ENCODE data around the gene STKLD1. TPM values are rescaled to one million over a fixed set of nuclear protein-coding genes. Genes with fewer than 3 reads are reported as not detected.
"Not testable (repeated sequence)": the region's sequence is repeated elsewhere in the genome, so short reads cannot be mapped to it uniquely, and the experiment has no call there.

The STKLD1 gene
- total RNA-seq (2014; rRNA removed; shearing (Covaris generic); ENCODE audit: low replicate concordance): 0.17 TPM in 1 of 2 replicates, not detected in the other

DNA sequence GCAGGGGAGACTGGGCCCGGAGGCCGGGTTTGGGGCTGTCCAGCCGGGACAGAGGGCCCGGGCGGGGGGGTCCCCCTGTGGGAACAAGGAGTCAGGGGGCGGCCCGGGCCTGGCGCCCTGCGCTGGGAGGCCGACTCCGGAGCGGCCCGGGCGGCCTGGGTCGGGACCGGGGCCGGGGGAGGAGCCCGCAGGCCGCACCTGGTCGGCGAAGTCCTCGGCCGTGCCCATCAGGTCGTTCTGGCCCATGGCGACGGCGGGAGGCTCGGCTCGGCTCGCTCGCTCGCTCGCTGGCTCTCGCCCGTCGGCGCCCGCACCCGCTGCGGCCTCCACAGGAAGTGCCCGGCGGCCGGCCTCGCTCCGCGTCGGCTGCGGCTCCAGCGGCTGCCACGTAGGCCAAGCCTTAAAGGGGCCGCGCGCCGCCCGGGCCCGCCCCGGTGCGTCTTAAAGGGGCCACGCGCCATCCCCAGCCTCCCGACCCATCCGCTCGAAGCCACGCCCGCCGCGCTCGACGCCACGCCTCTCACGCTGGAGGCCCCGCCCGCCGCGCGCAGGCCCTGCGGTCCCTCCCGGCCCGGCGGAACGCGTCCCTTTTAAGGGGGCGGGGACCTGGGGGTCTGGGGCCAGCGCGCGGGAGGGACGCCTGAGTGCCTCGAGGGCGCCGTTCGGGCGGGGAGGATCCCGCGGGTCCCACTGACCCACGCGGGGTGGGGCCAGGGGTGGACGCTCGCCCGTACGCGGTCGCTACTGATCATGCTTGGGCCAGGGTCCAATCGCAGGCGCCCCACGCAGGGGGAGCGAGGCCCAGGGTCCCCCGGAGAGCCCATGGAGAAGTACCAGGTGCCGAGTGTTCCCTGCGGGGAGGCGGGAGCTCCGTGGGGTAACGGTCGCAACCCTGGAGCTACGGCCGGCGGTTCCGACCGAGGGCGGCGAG lies at the start of gene STKLD1, which contains the start of gene SURF4:
TSS of gene STKLD1 (plus strand) at position 643 of the 931 bp plus-strand sequence. CDS start at position 751, 108 bp downstream.
TSS of gene SURF4 (minus strand) at position 337 of the 931 bp plus-strand sequence. CDS start at position 246, 91 bp downstream.
- peak; percentile 93 for DNase-seq (ENCODE audit: low read depth)
- in situ Hi-C loops (cut with HindIII; ENCODE audit: low pct_unique_long_range_greater_than_20kb, low sequenced_read_pairs): loop anchor here (5.0 kb wide), 1 partner anchor 91 kb away; no protein-coding TSS in a partner anchor

GRCh38 chr9:133327021-133327420 lies 49.1 kb upstream of the STKLD1 start:
- in situ Hi-C loops (cut with HindIII; ENCODE audit: low pct_unique_long_range_greater_than_20kb, low sequenced_read_pairs); DNase-seq (ENCODE audit: low read depth): not testable (repeated sequence)

GRCh38 chr9:133327834-133328484 lies 48.2 kb upstream of the STKLD1 start:
- in situ Hi-C loops (cut with HindIII; ENCODE audit: low pct_unique_long_range_greater_than_20kb, low sequenced_read_pairs): no loop called here
- no peak for DNase-seq (ENCODE audit: low read depth)

DNA sequence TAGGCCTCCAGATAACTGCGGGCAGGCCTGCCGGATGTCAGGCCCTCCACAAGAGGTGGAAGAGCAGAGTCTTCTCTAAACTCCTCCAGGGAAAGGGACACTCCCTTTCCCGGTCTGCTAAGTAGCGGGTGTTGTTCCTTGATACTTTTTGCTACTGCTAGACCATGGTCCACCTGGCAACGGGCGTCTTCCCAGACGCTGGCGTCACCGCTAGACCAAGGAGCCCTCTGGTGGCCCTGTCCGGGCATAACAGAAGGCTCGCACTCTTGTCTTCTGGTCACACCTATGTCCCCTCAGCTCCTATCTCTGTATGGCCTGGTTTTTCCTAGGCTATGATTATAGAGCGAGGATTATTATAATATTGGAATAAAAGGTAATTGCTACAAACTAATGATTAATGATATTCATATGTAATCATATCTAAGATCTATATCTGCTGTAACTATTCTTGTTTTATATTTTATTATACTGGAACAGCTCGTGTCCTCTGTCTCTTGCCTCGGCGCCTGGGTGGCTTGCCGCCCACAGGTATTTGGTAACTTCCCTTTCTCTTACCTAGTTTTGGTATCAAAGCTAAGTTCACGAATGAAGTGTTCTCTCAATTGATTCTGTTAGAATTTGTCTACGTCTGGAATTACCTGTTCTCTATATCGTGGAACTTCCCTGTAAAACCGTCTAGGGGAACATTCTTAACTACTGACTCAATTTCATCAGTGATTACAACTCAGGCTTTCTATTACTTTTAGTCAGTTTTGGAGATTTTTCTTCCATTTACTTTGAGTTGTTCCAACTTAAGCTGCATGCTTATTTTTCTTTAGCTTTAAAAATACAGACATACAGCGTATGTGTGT lies 46.6 kb upstream of the STKLD1 start:
- DNase-seq (ENCODE audit: low read depth): peak; percentile 56
- in situ Hi-C loops (cut with HindIII; ENCODE audit: low pct_unique_long_range_greater_than_20kb, low sequenced_read_pairs): not testable (repeated sequence)

DNA sequence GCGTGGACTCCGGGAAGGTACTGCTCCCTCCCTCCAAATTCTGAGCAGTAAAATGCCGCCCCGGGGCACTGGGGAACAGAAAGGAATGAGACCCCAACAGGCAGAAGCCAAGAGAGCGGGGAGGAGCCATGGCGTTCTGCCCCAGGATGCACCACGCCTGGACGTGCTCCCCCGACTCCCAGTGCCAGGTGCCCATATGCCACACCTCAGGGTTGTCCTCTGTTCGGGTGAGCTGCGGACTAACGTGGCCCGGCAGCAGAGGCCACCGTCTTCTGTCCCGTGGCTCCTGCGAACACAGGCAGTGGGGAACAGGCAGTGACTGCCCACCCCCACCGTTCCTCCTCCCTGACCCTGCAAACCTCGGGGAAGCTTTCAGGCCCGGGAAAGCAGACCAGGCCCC lies 44.9 kb upstream of the STKLD1 start:
- in situ Hi-C loops (cut with HindIII; ENCODE audit: low pct_unique_long_range_greater_than_20kb, low sequenced_read_pairs): no loop called here

DNA sequence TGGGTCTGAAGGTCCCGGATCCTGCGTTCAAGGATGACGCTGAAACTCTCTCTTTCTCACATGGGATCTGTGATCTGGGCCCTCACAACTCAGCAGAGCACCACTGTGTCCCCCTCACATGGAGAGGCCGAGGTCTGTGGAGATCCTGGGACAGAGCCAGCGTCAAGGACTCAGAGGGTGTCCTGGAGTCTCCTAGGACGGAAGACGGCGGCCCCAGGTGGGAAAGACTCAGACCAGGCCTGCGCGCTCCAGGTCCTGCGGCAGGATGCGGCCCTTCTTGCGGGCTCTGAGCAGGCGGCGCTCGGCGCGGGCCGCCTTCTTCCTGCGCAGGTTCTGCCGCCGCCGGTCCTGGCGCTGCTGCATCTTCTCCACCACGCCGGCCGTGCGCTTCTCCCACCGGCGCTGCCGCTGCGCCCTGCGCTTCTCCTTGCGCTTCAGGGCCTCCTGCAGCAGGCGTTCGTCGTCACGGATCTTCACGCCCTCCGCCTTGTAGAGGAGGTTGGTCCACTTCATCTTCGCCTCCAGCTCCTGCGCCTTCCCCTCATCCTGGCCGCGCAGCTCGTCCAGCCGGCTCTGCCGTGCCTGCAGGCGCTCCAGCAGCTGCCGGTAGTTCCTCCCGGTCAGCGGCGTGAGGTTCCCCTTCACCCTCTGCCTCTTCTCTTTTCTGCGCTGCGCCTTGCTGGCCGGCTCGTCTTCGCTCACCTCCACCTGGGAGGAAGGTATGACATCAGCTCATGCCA lies 44.4 kb upstream of the STKLD1 start:
- in situ Hi-C loops (cut with HindIII; ENCODE audit: low pct_unique_long_range_greater_than_20kb, low sequenced_read_pairs): no loop called here
- no peak for DNase-seq (ENCODE audit: low read depth)

More for the DNA sequence above, 44.9 kb upstream of the STKLD1 start:
- DNase-seq (ENCODE audit: low read depth): no peak

- in situ Hi-C loops (cut with HindIII; ENCODE audit: low pct_unique_long_range_greater_than_20kb, low sequenced_read_pairs): no loop called here
- no peak for DNase-seq (ENCODE audit: low read depth)
Measured at GRCh38 chr9:133332381-133332730, 43.8 kb upstream of the STKLD1 start.

DNA sequence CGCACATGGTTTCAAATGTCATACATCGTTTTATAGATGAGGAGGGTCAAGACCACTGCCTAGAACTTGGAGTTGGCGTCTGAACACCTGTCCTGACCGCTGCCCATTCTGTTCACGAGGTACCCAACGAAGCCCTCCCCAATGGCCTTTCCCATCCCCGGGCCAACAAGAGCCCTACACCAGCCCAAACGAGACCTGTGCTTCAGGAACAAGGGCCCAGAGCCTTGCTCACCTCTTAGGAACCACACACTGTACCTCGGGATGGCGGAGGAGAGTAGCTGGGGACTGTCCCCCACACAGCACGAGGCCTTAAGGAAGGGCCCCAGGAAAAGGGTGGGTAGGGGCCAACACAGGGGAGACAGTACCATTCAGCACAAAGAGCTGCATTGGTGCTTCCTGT lies 43.2 kb upstream of the STKLD1 start:
- in situ Hi-C loops (cut with HindIII; ENCODE audit: low pct_unique_long_range_greater_than_20kb, low sequenced_read_pairs): no loop called here
- no peak for DNase-seq (ENCODE audit: low read depth)

DNA sequence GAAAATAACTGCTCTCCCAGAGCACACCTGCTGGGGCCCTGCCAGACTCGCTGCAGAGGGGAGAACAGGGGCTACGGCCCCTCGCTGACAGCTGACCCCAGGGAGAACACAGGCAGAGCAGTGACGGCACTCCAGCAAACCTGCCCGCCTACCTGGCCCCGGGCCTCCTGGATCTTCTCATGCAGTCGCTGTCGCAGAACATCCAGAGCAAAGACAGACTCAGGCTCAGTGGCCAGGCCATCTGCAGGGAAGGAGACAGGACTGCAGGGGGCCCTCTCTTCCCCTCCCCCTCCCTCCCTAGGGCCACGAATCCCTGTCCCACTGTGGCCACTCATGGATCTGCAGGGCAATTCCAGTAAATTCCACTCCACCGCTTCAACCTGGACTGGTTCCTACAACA lies 42.6 kb upstream of the STKLD1 start:
- in situ Hi-C loops (cut with HindIII; ENCODE audit: low pct_unique_long_range_greater_than_20kb, low sequenced_read_pairs): no loop called here

DNA sequence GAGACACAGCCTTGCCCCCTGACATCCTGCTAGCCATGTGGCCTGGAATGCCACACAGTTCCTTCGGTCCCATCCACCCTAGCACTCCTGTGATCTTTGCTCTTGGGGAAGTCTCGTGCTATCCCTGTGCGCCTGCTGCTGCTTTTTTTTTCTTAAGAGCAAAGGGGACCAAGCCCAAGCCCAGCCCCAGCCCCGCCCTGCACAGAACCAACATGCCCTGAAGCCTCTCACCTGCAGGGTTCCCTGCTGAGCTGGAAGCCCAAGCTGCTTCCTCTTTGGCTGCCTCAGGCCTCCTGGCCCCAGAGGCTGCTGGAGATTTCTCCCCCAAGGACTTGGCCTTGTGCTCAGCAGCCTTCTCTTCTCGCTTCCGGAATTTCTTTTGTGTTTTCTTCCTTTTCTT lies 42.0 kb upstream of the STKLD1 start:
- DNase-seq (ENCODE audit: low read depth): no peak
- in situ Hi-C loops (cut with HindIII; ENCODE audit: low pct_unique_long_range_greater_than_20kb, low sequenced_read_pairs): no loop called here

More for the DNA sequence above, 42.6 kb upstream of the STKLD1 start:
- no peak for DNase-seq (ENCODE audit: low read depth)

- DNase-seq (ENCODE audit: low read depth); in situ Hi-C loops (cut with HindIII; ENCODE audit: low pct_unique_long_range_greater_than_20kb, low sequenced_read_pairs): not testable (repeated sequence)
Measured at GRCh38 chr9:133334888-133335287, 41.3 kb upstream of the STKLD1 start.

DNA sequence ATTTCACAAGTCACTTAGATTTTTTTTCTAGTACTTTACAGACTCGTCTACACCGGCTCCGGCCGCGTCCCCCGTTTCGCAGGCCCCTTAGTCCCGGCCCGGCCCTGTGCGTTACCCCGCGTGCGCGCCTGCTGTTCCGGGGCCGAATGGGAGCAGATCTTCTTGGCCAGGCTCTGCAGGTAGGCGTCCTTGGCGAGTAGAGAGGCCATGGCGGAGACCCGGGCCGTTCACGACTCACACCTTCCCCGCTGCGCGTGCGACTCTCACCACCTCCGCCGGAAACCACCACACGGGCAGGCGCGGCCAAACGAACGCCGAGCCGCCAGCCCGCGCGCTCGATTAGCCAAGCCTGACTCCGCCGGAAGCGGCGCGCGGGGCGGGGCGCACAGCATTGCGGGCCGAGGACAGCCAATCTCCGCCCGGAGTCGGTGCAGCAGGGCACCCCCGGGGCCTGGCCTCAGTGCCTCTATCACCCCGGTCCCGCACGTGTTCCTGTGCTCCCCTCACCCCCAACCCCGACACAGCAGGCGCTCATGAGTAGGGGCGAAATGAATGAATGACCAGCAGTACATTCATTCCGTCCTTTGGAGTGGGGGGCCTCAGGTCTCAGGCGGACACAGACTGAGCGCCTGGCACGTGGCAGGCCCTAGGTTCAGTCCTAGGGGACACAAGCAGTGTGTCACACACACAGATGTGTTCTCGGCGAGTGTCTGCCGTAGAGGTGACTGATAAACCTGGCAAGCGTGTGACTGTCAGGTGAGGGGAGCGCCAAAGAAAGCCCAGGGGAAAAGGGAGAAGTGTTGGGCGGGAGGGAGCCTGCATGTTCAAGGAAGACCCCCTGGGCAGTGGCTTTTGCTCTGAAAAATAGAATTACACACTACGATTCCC lies 40.0 kb upstream of the STKLD1 start, which contains the start of gene SURF6:
TSS of gene SURF6 (minus strand) at position 265 of the 888 bp plus-strand sequence. CDS start at position 209, 56 bp downstream.
- in situ Hi-C loops (cut with HindIII; ENCODE audit: low pct_unique_long_range_greater_than_20kb, low sequenced_read_pairs): no loop called here
- DNase-seq (ENCODE audit: low read depth): peak; percentile 86

GRCh38 chr9:133339641-133340040 lies 36.5 kb upstream of the STKLD1 start:
- in situ Hi-C loops (cut with HindIII; ENCODE audit: low pct_unique_long_range_greater_than_20kb, low sequenced_read_pairs): no loop called here
- DNase-seq (ENCODE audit: low read depth): no peak

DNA sequence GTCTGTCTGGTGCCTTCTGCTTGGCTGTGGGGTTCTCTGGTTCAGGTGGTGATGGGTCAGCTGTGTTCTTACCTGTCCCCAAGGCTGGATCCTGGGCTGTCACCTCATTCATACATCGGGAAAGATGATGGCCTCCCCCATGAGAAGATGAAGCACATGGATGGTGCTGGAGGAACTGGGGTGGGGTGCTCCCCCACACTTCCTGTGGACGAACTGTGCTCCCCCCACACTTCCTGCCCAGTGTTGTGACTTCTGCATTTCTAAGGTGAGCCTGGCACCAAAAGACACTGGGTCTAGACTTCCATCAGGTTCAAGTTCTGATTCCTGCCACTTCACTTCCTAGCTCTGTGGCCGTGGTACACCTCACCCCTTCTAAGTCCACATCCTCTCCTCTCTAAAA lies 35.9 kb upstream of the STKLD1 start:
- in situ Hi-C loops (cut with HindIII; ENCODE audit: low pct_unique_long_range_greater_than_20kb, low sequenced_read_pairs): no loop called here
- no peak for DNase-seq (ENCODE audit: low read depth)

DNA sequence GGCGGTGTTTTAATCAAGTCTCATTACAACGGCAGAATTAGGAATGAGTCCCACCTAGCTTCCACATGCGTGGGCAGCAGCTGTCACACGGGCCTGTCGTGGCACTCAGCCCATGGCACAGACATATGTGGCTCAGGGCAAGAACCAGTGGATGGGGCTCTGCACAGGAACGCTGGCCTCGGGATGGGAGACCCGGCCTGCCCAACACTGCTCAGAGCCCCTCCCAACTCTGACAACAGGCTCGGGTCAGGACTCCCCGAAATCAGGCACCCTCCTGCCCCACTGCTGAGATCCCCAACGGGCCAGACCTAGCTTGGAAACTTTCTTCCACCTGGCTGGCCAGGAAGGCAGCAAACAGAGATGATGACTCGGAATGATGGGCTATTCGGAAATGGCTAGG lies 35.2 kb upstream of the STKLD1 start:
- DNase-seq (ENCODE audit: low read depth): no peak
- in situ Hi-C loops (cut with HindIII; ENCODE audit: low pct_unique_long_range_greater_than_20kb, low sequenced_read_pairs): no loop called here

- no peak for DNase-seq (ENCODE audit: low read depth)
- in situ Hi-C loops (cut with HindIII; ENCODE audit: low pct_unique_long_range_greater_than_20kb, low sequenced_read_pairs): no loop called here
Measured at GRCh38 chr9:133341369-133342068, 34.6 kb upstream of the STKLD1 start.

Measured in Caki2 (cell line).